OCI-LY7 (cell line): ENCODE measurements around the gene CDH6. TPM values are rescaled to one million over a fixed set of nuclear protein-coding genes. Genes with fewer than 3 reads are reported as not detected.

Source experiments
- BruUV-seq: library from RNA; stranded (reverse); fragments of 400-500 nt; replicated peaks from 2 replicates; lab custom pipeline; 2021; lab: Mats Ljungman, UMichigan
- CTCF ChIA-PET: fragments of 300-600 bp; sonication (Branson Sonifier 250); formaldehyde crosslinking; loops from one replicate; lab custom pipeline; 2022; ENCODE audit warnings: antibody characterized with exemption; ENCODE audit not compliant: unreplicated experiment; lab: Charles Lee
- POLR2A ChIA-PET: fragments of 300-600 bp; sonication (Branson Sonifier 250); formaldehyde crosslinking; loops from one replicate; lab custom pipeline; 2022; ENCODE audit warnings: antibody characterized with exemption; lab: Charles Lee
- DNase-seq: peaks from one replicate; pipeline ENCODE4 v3.0.0-alpha.2; 2015; ENCODE audit warnings: low spot score
- H2AFZ ChIP-seq: fragments of 200-600 bp; sonication (generic), shearing (Covaris generic); 2 replicates; pipeline ENCODE4 v1.6.1; 2014; ENCODE audit warnings: mild to moderate bottlenecking, antibody characterized with exemption, low read length, moderate library complexity
- H3K27ac ChIP-seq: fragments of 200-600 bp; sonication (generic); 2 replicates; pipeline ENCODE4 v1.5.1; 2014; ENCODE audit warnings: mixed run types, low read depth, mild to moderate bottlenecking, moderate library complexity, low read length, inconsistent platforms; ENCODE audit not compliant: poor library complexity, severe bottlenecking
- H3K36me3 ChIP-seq: fragments of 200-600 bp; sonication (generic); 2 replicates; pipeline ENCODE4 v1.6.1; 2014; ENCODE audit warnings: mild to moderate bottlenecking, antibody characterized with exemption, low read length, moderate library complexity, mixed read lengths; ENCODE audit not compliant: insufficient read depth
- H3K4me1 ChIP-seq: fragments of 200-600 bp; sonication (generic); 2 replicates; pipeline ENCODE4 v1.5.1; 2014; ENCODE audit warnings: mild to moderate bottlenecking, low read length; ENCODE audit not compliant: insufficient read depth, poor library complexity, severe bottlenecking
- H3K4me2 ChIP-seq: fragments of 200-600 bp; sonication (generic); 2 replicates; pipeline ENCODE4 v1.6.1; 2014; ENCODE audit warnings: mild to moderate bottlenecking, low read length
- H3K4me3 ChIP-seq: fragments of 200-600 bp; sonication (generic); 2 replicates; pipeline ENCODE4 v1.5.1; 2014; ENCODE audit warnings: mild to moderate bottlenecking, low read depth, low read length; ENCODE audit not compliant: poor library complexity, severe bottlenecking
- H3K79me2 ChIP-seq: fragments of 200-600 bp; sonication (generic); 2 replicates; pipeline ENCODE4 v1.6.1; 2016; ENCODE audit warnings: low read depth, mild to moderate bottlenecking, low read length, moderate library complexity, mixed read lengths; ENCODE audit not compliant: insufficient read depth
- H3K9me2 ChIP-seq: fragments of 200-600 bp; sonication (generic); 2 replicates; pipeline ENCODE4 v1.6.1; 2016; ENCODE audit warnings: mild to moderate bottlenecking, low read length, mixed read lengths; ENCODE audit not compliant: insufficient read depth
- H3K9me3 ChIP-seq: fragments of 200-600 bp; sonication (generic); 2 replicates; pipeline ENCODE4 v1.6.1; 2014; ENCODE audit warnings: mild to moderate bottlenecking, mixed run types, low read length, mixed read lengths
- H4K20me1 ChIP-seq: fragments of 200-600 bp; sonication (generic); 2 replicates; pipeline ENCODE4 v1.6.1; 2014; ENCODE audit warnings: mild to moderate bottlenecking, antibody characterized with exemption, low read length, moderate library complexity, mixed read lengths; ENCODE audit not compliant: insufficient read depth
- EZH2phosphoT487 ChIP-seq: fragments of 200-600 bp; sonication (generic); IDR thresholded peaks from 2 replicates; pipeline ENCODE4 v1.6.1; 2018; ENCODE audit warnings: low read depth, borderline replicate concordance, mild to moderate bottlenecking, mixed run types, antibody characterized with exemption, low read length, moderate library complexity, mixed read lengths
- intact Hi-C: fragments of 100-400 bp; cut with micrococcal nuclease; formaldehyde crosslinking; loops from one replicate; pipeline ENCODE4 v1.10.0; 2022; ENCODE audit not compliant: unreplicated experiment
- total RNA-seq, 2 experiments: library from RNA; depleted of rRNA in 1 of 2; stranded (reverse); fragments of >200 nt in 1 of 2; shearing (Covaris generic) in 1 of 2; gene quantifications; 2 replicates each; pipeline ENCODE4 v1.2.3, GENCODE V29; 2014 to 2022
- TF ChIP-seq, protein P1 (sequence below): fragments of 200-600 bp; sonication (generic); conservative IDR thresholded peaks from 2 replicates; pipeline ENCODE4 v1.5.1; 2014; ENCODE audit warnings: mild to moderate bottlenecking, antibody characterized with exemption, low read length, moderate library complexity, mixed read lengths

CDH6 gene
- total RNA-seq, 2 experiments from 2014 or later = not detected

DNA sequence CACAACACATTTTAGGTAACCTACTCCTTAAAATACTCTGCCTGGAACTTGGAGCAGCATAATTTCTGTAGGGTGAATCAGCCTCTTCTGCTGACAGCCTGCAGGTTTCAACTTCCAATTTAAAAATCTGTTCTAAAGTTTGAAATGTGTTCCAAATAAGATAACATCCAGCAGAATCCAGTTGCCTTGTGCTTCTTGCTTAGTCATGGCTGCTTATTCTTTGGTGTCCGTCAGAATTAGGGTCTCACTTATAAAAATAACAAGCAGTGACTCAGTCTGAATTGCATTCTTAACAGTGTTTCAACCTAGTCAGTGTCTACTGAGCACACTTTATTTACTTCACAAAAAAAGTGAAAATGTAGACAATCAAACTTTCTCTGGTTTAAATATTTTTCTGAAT lies 3.7 kb downstream of the CDH6 start:
- Histone ChIP-seq H3K36me3 (no peaks in the 10 kb centered on the region), H3K4me3 (no peak overlapping the region), H3K9me2 (no peaks in the 10 kb centered on the region), H3K9me3 (no peaks in the 10 kb centered on the region), H3K4me2 (no peak overlapping the region), H3K79me2 (no peaks in the 10 kb centered on the region), H2AFZ (no peak overlapping the region), H4K20me1 (no peaks in the 10 kb centered on the region), H3K4me1 (no peaks in the 10 kb centered on the region), H3K27ac (no peak overlapping the region)
- ChIA-PET CTCF (no interaction called here), POLR2A (no interaction called here)
- no peak for DNase-seq
- no TSS peak for BruUV-seq
- intact Hi-C loops = no loop called here
- TF ChIP-seq, protein P1, sequence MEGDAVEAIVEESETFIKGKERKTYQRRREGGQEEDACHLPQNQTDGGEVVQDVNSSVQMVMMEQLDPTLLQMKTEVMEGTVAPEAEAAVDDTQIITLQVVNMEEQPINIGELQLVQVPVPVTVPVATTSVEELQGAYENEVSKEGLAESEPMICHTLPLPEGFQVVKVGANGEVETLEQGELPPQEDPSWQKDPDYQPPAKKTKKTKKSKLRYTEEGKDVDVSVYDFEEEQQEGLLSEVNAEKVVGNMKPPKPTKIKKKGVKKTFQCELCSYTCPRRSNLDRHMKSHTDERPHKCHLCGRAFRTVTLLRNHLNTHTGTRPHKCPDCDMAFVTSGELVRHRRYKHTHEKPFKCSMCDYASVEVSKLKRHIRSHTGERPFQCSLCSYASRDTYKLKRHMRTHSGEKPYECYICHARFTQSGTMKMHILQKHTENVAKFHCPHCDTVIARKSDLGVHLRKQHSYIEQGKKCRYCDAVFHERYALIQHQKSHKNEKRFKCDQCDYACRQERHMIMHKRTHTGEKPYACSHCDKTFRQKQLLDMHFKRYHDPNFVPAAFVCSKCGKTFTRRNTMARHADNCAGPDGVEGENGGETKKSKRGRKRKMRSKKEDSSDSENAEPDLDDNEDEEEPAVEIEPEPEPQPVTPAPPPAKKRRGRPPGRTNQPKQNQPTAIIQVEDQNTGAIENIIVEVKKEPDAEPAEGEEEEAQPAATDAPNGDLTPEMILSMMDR = no peak
- no peak for TF ChIP-seq EZH2phosphoT487

DNA sequence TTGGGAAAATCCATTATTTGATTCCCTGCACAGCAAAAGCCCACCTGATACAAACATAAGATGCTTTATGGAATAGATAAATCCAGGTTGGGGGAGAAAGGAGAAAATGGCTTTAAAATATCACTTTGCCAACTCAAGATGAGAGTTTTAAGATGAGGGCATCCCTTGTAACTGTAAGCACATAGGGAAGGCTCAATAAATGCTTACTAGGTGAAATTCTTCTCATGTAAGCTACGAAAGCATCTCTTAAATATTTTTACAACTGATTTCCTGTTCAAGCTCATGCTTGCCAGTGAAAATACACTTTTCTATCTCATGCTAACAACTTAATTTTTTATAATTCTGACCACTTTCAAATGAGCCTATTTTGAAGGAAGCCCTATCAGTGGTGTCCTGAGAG lies 11.5 kb downstream of the CDH6 start:
- no peaks in the 10 kb centered on the region for H4K20me1 ChIP-seq
- POLR2A ChIA-PET = no interaction called here
- DNase-seq = no peak

DNA sequence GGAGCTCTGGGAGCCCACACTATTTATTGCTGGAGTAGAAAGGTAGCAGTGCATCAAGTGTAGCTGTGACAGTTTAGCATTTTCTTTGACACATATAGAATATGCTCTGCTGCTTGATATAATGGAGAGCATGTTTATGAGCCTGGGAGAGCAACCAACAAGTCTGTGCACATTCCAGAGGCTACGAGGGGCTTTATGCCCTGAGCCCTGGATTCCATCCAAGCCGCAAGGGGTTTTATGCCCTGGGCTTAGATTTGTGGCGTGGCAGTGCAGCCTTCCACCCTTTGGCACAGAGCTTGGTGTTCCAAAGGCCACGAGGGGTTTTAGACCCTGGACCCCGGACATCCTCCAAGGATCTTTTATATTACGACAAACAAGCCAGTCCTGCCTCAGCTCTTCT lies 14.6 kb downstream of the CDH6 start:
- H3K4me3 ChIP-seq = no peak overlapping the region
- DNase-seq = no peak
- H3K4me2 ChIP-seq = no peak overlapping the region
- no peaks in the 10 kb centered on the region for H3K36me3 ChIP-seq
- ChIA-PET CTCF (no interaction called here), POLR2A (no interaction called here)
- no peaks in the 10 kb centered on the region for H3K79me2 ChIP-seq
- intact Hi-C loops = no loop called here
- no peaks in the 10 kb centered on the region for H3K9me2 ChIP-seq
- H2AFZ ChIP-seq = no peak overlapping the region
- no peaks in the 10 kb centered on the region for H4K20me1 ChIP-seq
- H3K9me3 ChIP-seq = no peaks in the 10 kb centered on the region
- no peaks in the 10 kb centered on the region for H3K4me1 ChIP-seq
- no peak overlapping the region for H3K27ac ChIP-seq
- TF ChIP-seq, protein P1 = no peak
- no peak for TF ChIP-seq EZH2phosphoT487
- no TSS peak for BruUV-seq

More for the DNA sequence above, 11.5 kb downstream of the CDH6 start:
- Histone ChIP-seq H3K4me3 (no peak overlapping the region), H3K4me1 (no peaks in the 10 kb centered on the region), H3K36me3 (no peaks in the 10 kb centered on the region), H3K9me3 (no peaks in the 10 kb centered on the region), H3K9me2 (no peaks in the 10 kb centered on the region), H2AFZ (no peak overlapping the region), H3K27ac (no peak overlapping the region), H3K4me2 (no peak overlapping the region), H3K79me2 (no peaks in the 10 kb centered on the region)
- no TSS peak for BruUV-seq
- CTCF ChIA-PET = no interaction called here
- no peak for TF ChIP-seq EZH2phosphoT487
- TF ChIP-seq, protein P1 = no peak
- intact Hi-C loops = no loop called here
